ENCODE data around the gene LSM2.
"Not testable (repeated sequence)": the region's sequence is repeated elsewhere in the genome, so short reads cannot be mapped to it uniquely, and the experiment has no call there.

Gene LSM2

GRCh38 chr6:31827286-31828079 lies 20.7 kb upstream of the LSM2 start, which contains the start of gene HSPA1B:
TSS of gene HSPA1B (plus strand) at chr6:31827738. CDS start at chr6:31827951, 213 bp downstream.
- peak; percentile 100 for DNase-seq

DNA sequence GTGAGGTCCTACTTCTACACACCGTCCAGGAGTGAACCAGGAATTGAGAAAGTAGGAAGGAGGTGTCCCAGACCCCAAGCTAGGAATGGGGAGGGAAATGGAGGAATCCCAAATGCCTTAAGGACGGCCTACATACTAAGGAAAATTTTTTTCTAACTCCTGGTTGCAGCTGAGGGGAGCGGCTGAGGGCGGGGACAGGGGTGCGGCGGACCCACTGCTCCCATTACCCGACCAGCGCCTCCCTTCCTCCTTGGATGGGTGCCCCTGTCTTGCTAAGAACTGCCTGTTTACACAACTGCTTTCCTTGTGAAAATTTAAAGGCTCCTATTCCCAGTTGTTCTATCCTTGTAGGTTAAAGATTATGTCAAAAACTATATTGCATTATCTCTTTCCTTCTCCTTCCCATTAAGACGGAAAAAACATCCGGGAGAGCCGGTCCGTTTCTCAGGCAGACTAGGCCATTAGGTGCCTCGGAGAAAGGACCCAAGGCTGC lies 20.1 kb upstream of the LSM2 start:
- DNase-seq: peak; percentile 83

GRCh38 chr6:31825553-31825952 lies 18.8 kb upstream of the LSM2 start:
- DNase-seq: no peak

DNA sequence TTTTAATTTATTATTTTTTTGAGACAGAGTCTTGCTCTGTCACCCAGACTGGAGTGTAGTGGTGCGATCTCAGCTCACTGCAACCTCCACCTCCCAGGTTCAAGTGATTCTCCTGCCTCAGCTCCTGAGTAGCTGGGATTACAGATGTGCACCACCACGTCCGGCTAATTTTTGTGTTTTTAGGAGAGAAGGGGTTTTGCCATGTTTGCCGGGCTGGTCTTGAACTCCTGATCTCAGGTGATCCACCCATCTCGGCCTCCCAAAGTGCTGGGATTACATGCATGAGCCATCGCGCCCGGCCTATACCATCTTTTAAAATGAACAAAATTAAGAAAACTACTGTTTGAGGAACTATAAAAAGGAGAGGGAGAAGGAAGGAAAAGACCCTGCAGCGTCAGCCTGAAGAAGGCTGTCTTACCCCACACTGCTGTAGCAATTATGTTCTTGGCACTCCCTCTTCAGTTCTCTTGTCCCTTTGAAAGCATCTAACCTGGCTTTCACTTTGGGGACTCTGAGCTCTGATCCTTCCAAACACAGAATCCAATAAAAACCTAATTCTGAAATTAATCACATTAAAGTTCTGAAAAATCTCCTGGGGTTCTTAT lies 16.9 kb upstream of the LSM2 start:
- not testable (repeated sequence) for DNase-seq

- DNase-seq: peak; percentile 72
These were observed 15.5 kb upstream of the LSM2 start for GRCh38 chr6:31822036-31822821.

- DNase-seq: peak; percentile 79
These were observed 14.7 kb upstream of the LSM2 start for GRCh38 chr6:31821301-31822035.

GRCh38 chr6:31820399-31820798 lies 13.6 kb upstream of the LSM2 start:
- not testable (repeated sequence) for DNase-seq

- DNase-seq: no peak
These were observed 13.1 kb upstream of the LSM2 start for GRCh38 chr6:31819871-31820299.

GRCh38 chr6:31817929-31818511 lies 11.3 kb upstream of the LSM2 start:
- DNase-seq: peak; percentile 41

- DNase-seq: not testable (repeated sequence)
These were observed 10.6 kb upstream of the LSM2 start for GRCh38 chr6:31817133-31817928.

DNA sequence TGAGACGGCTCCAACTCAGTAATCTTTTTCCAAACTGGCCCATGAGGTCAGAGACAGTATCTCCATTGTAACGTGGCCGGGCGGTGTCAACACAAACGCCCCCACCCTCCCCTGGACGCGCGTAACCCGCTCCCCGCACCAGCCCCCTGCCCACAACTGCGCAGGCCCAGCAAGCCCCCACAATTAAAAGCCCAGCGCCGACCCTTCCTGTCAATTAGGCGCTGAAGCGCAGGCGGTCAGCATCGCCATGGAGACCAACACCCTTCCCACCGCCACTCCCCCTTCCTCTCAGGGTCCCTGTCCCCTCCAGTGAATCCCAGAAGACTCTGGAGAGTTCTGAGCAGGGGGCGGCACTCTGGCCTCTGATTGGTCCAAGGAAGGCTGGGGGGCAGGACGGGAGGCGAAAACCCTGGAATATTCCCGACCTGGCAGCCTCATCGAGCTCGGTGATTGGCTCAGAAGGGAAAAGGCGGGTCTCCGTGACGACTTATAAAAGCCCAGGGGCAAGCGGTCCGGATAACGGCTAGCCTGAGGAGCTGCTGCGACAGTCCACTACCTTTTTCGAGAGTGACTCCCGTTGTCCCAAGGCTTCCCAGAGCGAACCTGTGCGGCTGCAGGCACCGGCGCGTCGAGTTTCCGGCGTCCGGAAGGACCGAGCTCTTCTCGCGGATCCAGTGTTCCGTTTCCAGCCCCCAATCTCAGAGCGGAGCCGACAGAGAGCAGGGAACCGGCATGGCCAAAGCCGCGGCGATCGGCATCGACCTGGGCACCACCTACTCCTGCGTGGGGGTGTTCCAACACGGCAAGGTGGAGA lies 8.5 kb upstream of the LSM2 start, which contains the start of the genes HSPA1A and HSPA1L:
TSS of gene HSPA1A (plus strand) at position 519 of the 814 bp plus-strand sequence. CDS start at position 733, 214 bp downstream.
TSS of gene HSPA1L (minus strand) at position 259 of the 814 bp plus-strand sequence. CDS start 3,311 bp downstream, outside the sequence.
- DNase-seq: peak; percentile 99

- peak; percentile 99 for DNase-seq
These were observed 7.9 kb upstream of the LSM2 start for GRCh38 chr6:31814677-31815024.

DNA sequence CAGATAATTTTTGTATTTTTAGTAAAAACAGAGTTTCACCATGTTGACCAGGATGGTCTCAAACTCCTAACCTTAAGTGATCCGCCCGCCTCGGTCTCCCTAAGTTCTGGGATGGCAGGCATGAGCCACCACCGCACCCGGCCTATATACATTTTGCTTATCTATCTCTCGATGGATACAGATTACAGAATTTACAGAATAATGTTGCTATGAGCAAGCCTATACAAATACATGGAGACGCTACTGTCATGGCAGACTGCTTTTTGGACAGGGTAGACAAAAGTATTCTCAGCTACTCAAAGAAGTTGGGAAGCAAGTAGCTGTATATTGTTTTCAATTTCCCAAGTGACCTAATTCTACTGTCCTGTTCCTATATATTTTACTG lies 6.7 kb upstream of the LSM2 start:
- no peak for DNase-seq

DNA sequence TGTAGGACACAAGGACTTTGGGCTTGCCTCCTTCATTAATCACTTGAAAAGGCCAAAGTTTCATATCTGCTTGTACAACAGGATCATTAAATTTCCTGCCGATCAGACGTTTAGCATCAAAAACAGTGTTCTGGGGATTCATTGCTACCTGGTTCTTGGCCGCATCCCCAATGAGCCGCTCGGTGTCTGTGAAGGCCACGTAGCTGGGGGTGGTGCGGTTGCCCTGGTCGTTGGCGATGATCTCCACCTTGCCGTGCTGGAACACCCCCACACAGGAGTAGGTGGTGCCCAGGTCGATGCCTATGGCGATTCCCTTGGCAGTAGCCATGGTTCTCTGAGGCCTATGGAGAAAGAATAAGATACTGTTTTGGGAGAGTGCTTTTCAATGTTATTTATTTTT lies 4.9 kb upstream of the LSM2 start:
- no peak for DNase-seq

DNA sequence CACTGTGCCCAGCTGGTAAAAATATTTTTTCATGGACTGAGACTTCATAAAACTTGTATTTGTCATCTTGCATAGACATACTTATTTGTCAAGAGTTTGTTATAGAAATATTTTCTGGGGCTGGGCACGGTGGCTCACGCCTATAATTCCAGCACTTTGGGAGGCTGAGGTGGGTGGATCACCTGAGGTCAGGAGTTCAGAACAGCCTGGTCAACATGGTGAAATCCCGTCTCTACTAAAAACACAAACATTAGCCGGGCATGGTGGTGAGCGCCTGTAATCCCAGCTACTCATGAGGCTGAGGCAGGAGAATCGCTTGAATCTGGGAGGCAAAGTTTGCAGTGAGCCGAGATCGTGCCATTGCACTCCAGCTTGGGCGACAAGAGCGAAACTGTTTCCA lies 1.8 kb upstream of the LSM2 start:
- peak; percentile 80 for DNase-seq

DNA sequence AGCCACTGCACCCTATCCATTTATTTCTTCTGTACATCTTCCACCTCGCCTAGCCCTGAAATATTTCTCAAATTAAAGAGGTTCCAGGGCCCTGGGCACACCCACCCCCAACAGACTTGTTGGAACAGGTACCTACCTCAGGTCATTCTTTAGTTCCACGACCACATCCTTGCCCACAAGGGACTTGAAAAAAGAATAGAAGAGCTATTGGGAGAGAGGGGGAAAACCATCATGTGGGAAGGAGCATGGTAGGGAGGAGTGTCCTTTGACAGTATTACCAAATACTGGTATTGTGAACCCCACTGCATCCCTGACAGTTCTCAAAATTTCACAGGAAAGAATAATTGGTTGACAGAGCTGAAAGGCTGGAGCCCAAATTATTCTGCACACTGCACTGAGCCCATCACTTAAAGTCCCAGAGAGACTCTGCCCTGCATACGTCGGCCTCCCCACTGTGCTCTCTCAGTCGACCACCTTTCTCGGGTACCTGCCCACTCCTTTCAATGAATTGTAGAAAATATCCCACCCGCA lies 762 bp downstream of the LSM2 start:
- no peak for DNase-seq

DNA sequence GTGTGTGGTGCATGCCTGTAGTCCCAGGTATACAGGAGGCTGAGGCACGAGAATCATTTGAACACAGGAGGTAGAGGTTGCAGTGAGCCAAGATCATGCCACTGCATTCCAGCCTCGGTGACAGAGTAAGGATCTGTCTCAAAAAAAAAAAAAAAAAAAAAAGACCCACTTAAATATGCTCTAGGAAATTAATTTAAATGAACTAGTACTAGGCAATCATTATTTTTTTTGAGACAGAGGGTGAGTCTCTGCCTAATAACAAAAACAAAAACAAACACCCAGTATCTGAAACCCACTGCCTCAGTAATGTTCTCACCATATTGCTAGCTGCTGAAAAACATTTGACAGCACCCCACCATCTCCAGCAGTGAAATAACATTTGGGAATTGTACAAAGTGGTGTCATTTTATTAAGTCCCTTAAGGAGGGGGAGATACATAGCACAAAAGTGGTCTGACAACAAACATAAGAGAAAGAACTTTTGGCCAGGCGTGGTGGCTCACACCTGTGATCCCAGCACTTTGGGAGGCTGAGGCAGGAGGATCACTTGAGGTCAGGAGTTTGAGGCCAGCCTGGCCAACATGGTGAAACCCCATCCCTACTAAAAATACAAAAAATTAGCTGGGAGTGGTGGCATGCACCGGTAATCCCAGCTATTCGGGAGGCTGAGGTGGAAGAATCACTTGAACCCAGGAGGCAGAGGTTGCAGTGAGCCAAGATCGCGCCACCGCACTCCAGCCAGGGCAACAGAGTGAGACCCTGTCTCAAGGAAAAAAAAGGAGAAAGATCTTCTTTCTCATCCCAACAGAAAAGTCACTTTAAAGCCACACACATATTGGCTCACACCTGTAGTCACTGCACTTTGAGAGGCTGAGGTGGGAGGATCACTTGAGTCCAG lies 5.5 kb downstream of the LSM2 start:
- not testable (repeated sequence) for DNase-seq

DNA sequence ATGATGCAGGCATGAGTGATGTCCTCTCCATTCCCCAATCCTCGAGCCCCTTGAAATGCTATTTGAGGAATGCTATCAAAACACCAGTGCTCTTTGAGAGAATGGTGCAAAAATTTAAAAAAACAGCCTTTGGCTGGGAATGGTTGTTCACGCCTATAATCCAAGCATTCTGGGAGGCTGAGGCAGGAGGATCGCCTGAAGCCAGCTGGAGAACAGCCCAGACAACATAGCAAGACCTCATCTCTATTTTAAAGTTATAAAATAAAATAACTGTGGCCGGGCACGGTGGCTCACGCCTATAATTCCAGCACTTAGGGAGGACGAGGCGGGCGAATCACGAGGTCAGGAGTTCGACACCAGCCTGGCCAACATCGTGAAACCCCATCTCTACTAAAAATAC lies 7.0 kb downstream of the LSM2 start:
- no peak for DNase-seq

DNA sequence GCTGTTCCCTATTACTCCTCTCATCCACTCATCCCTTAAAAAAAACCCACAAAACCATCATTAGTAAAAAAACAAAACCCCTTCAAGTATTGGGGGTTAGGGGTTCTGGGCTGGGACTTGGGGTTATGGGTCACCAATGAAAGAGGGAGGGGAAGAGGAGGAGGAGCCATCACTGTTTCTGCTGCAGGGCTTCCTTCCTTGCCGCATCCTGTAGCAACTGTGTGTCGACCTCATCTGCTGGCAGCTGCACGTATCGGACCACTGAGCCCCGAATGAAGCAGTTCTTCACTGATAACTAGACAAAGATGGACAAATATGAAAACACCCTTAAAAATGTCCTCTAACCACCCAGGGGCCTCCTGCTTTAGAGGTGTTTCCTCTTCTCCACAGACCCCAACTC lies 9.2 kb downstream of the LSM2 start:
- DNase-seq: no peak

Measured in NCI-H82 (cell line).